PC-9 (cell line): ENCODE measurements around the gene UBE2E2.

Experiments
- EZH2 ChIP-seq: fragments of 200-600 bp; sonication (generic); IDR thresholded peaks from 2 replicates; pipeline ENCODE4 v1.8.0; 2017; ENCODE audit warnings: antibody characterized with exemption, low read depth
- TF ChIP-seq, protein P1 (sequence below): fragments of 200-600 bp; sonication (generic); conservative IDR thresholded peaks from 2 replicates; pipeline ENCODE4 v1.6.1; 2017; ENCODE audit warnings: mixed run types, antibody characterized with exemption, mild to moderate bottlenecking, moderate library complexity

DNA sequence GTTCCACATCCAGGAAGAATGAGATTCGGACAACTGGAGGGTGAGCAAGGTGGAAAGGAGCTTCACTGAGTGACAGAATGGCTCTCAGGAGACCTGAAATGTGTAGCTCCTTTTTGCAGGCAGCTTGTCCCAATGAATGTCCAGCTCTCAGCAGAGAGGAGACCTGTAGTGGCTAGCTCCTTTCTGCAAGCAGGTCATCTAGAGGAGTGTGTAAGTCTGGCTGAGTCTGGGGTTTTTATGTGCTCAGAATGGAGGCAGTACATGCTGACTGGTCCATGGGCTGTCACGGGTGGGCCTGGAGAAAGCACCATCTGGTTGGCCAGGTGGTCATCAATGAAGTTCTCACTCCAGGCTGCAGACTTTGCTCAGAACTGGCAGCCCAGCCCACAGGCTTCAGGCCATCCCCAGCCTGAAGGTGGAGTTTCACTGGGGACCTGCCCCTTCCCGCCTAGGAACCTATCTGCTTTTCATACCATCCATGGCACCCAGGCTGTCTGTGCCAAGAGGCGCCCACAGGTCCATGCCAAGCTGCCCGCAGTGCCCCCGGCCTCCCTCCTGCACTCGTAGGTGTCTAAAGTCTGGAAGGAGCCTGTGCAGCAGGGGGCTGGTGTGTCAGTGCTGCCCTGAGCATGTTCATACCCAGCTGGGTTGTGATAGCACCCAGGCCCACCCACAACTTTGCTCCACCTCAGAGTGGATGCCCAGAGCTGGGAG is 276.6 kb downstream of the UBE2E2 start:
- TF ChIP-seq, protein P1, sequence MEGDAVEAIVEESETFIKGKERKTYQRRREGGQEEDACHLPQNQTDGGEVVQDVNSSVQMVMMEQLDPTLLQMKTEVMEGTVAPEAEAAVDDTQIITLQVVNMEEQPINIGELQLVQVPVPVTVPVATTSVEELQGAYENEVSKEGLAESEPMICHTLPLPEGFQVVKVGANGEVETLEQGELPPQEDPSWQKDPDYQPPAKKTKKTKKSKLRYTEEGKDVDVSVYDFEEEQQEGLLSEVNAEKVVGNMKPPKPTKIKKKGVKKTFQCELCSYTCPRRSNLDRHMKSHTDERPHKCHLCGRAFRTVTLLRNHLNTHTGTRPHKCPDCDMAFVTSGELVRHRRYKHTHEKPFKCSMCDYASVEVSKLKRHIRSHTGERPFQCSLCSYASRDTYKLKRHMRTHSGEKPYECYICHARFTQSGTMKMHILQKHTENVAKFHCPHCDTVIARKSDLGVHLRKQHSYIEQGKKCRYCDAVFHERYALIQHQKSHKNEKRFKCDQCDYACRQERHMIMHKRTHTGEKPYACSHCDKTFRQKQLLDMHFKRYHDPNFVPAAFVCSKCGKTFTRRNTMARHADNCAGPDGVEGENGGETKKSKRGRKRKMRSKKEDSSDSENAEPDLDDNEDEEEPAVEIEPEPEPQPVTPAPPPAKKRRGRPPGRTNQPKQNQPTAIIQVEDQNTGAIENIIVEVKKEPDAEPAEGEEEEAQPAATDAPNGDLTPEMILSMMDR, result no peak
- TF ChIP-seq EZH2, result no peak
